ENCODE measurements around the gene PRKCA.

The PRKCA gene

DNA sequence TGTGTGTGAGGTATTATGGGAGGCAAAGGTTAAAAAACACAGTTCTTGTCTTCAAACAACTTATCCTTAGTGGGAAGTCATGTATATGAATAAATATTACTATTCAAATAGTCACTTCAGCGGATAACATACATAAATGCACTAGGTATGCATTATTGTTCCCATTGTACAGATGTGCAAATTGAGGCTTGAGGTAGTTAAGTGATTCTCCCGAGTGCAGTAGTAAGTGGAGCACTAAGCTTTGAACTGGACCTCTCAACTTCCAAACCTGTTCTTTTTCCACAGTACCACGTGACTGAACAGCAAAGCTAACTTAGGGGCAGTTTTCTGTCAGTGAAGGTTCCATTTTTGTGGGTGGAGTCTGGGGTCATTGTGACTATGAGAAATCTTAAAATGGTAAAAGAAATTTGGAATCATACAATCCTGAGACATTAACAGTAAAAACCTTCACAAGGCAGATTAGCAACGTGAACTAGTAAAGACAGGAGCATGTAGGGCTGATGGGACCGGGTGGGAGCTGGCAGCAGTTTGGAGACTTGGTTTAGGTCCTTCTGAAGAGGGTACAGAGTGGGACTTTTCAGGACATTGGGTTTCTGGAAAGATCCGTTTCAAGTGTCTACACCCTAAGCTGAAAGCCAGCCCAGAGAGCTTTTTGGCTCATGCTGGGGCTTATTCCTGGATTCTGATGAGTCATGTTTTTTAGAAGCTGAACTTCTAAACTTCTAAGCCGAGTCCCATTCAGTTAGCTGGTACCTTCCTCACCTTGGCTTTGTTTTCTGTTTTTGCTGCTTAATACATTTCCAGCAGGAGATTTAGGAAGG is 204.9 kb downstream of the PRKCA start:
- no peak for DNase-seq (ENCODE audit: low read depth in 1 of 2, low spot score in 1 of 2)
- H3K4me3 ChIP-seq (replicated peaks; ENCODE audit: insufficient read depth, low read length), result no peak overlapping the region
- H3K27me3 ChIP-seq (ENCODE audit: insufficient read depth, poor library complexity, severe bottlenecking), result no peaks in the 10 kb centered on the region
- TF ChIP-seq SPI1 (IDR thresholded peaks at IDR 0.05; ENCODE audit: borderline replicate concordance, low read depth) (no peak), POLR2AphosphoS5 (IDR thresholded peaks at IDR 0.05; ENCODE audit: low read depth) (no peak), GABPA (IDR thresholded peaks at IDR 0.05; ENCODE audit: low read depth) (no peak)
- TF ChIP-seq, protein P1, sequence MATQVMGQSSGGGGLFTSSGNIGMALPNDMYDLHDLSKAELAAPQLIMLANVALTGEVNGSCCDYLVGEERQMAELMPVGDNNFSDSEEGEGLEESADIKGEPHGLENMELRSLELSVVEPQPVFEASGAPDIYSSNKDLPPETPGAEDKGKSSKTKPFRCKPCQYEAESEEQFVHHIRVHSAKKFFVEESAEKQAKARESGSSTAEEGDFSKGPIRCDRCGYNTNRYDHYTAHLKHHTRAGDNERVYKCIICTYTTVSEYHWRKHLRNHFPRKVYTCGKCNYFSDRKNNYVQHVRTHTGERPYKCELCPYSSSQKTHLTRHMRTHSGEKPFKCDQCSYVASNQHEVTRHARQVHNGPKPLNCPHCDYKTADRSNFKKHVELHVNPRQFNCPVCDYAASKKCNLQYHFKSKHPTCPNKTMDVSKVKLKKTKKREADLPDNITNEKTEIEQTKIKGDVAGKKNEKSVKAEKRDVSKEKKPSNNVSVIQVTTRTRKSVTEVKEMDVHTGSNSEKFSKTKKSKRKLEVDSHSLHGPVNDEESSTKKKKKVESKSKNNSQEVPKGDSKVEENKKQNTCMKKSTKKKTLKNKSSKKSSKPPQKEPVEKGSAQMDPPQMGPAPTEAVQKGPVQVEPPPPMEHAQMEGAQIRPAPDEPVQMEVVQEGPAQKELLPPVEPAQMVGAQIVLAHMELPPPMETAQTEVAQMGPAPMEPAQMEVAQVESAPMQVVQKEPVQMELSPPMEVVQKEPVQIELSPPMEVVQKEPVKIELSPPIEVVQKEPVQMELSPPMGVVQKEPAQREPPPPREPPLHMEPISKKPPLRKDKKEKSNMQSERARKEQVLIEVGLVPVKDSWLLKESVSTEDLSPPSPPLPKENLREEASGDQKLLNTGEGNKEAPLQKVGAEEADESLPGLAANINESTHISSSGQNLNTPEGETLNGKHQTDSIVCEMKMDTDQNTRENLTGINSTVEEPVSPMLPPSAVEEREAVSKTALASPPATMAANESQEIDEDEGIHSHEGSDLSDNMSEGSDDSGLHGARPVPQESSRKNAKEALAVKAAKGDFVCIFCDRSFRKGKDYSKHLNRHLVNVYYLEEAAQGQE (IDR thresholded peaks at IDR 0.05; ENCODE audit: insufficient replicate concordance, low read depth), result no peak
- TF ChIP-seq, protein P2, sequence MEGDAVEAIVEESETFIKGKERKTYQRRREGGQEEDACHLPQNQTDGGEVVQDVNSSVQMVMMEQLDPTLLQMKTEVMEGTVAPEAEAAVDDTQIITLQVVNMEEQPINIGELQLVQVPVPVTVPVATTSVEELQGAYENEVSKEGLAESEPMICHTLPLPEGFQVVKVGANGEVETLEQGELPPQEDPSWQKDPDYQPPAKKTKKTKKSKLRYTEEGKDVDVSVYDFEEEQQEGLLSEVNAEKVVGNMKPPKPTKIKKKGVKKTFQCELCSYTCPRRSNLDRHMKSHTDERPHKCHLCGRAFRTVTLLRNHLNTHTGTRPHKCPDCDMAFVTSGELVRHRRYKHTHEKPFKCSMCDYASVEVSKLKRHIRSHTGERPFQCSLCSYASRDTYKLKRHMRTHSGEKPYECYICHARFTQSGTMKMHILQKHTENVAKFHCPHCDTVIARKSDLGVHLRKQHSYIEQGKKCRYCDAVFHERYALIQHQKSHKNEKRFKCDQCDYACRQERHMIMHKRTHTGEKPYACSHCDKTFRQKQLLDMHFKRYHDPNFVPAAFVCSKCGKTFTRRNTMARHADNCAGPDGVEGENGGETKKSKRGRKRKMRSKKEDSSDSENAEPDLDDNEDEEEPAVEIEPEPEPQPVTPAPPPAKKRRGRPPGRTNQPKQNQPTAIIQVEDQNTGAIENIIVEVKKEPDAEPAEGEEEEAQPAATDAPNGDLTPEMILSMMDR (IDR thresholded peaks at IDR 0.05; ENCODE audit: insufficient read depth, low read length), result no peak
- H3K27ac ChIP-seq (replicated peaks), result no peak overlapping the region; the same call in 1 of the 2 replicates

DNA sequence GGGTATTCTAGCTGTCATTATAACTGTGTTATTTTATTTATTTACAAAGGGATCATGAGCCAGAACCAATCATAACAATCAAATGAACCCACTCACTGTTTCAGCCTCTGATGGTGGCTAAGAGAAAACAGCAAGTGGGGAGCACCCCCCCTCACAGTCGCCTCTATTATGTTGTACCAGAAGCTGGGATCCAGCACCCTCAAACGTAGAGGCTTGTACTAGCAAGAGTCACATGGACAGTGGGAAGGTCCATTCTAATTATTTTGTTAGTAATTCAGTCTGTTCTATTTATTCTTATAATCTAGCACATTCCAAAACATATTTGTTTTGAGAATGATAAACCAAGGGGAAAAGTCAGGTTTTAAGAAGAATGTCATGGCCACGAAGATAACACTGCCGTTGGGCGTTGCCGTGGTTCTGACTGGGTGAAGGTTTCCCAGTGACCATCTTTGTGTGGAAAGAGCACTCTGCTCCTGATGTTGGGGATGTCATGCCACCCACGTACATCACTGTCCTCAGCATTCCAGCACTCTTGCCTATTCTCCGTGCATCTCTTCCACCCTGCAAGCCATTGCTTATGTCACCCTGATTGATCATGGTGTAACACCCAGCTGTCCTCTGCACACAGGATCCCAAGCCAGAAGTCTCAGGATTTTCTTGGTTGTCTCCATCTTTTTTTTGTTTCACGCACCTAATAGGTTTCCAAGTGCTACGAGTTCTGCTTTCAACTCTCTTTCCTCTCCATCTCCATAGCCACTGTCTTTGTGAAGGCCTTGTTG is 205.8 kb downstream of the PRKCA start:
- no peak overlapping the region for H3K27ac ChIP-seq (replicated peaks)
- H3K4me3 ChIP-seq (replicated peaks; ENCODE audit: insufficient read depth, low read length), result no peak overlapping the region
- H3K27me3 ChIP-seq (ENCODE audit: insufficient read depth, poor library complexity, severe bottlenecking), result no peaks in the 10 kb centered on the region
- TF ChIP-seq SPI1 (IDR thresholded peaks at IDR 0.05; ENCODE audit: borderline replicate concordance, low read depth), result no peak
- TF ChIP-seq POLR2AphosphoS5 (IDR thresholded peaks at IDR 0.05; ENCODE audit: low read depth), result no peak
- no peak for TF ChIP-seq GABPA (IDR thresholded peaks at IDR 0.05; ENCODE audit: low read depth)
- TF ChIP-seq, protein P1 (IDR thresholded peaks at IDR 0.05; ENCODE audit: insufficient replicate concordance, low read depth), result no peak
- TF ChIP-seq, protein P2 (IDR thresholded peaks at IDR 0.05; ENCODE audit: insufficient read depth, low read length), result no peak
- no peak for DNase-seq (ENCODE audit: low read depth in 1 of 2, low spot score in 1 of 2)

DNA sequence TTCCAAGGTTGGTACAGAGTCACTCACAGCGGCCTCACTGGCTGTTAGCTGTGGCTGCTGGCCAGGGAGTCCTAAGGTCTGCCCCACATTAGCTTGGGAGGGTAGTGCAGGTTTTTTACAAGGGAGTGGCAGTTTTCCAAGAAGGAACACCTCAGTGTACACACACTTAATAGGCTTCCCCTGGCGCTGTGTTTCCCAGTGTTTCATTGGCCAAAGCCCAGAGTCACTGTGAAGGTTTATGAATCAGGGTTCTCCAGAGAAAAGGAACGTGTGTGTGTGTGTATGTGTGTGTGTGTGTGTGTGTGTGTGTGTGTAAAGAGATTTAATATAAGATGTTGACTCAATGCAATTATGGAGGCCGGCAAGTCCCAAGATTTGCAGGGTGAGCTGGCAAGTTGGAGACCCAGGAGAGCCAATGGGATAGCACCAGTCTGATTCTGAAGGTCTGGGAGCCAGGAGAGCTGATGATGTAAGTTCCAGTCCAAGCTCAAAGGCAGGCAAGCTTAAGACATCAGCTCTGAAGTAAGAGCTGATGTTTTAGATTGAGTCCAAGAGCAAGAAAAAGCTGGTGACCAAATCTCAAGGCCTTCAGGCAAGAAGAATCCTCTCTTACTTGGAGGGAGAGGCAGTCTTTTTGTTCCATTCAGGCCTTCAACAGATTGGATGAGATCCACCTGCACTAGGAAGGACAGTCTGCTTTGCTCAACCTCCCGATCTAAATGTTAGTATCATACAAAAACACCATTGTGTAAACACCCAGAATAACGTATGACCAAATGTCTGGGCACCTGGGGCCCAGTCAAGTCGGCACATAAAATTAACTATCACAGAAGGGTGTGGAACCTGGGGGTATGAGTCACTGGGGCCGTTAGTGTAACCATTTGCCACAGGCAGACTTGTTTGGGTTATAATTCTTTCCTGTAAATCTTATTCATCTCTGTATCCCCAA is 206.8 kb downstream of the PRKCA start:
- no peaks in the 10 kb centered on the region for H3K27me3 ChIP-seq (ENCODE audit: insufficient read depth, poor library complexity, severe bottlenecking)
- H3K27ac ChIP-seq (replicated peaks), result no peak overlapping the region
- H3K4me3 ChIP-seq (replicated peaks; ENCODE audit: insufficient read depth, low read length), result no peak overlapping the region
- no peak for TF ChIP-seq POLR2AphosphoS5 (IDR thresholded peaks at IDR 0.05; ENCODE audit: low read depth)
- no peak for TF ChIP-seq SPI1 (IDR thresholded peaks at IDR 0.05; ENCODE audit: borderline replicate concordance, low read depth)
- TF ChIP-seq GABPA (IDR thresholded peaks at IDR 0.05; ENCODE audit: low read depth), result no peak
- TF ChIP-seq, protein P2 (IDR thresholded peaks at IDR 0.05; ENCODE audit: insufficient read depth, low read length), result no peak
- TF ChIP-seq, protein P1 (IDR thresholded peaks at IDR 0.05; ENCODE audit: insufficient replicate concordance, low read depth), result no peak
- DNase-seq (ENCODE audit: low read depth in 1 of 2, low spot score in 1 of 2), result no peak

Data from HL-60 (cell line).